ENCODE results near the gene PLXNC1.

Gene PLXNC1

GRCh38 chr12:94147991-94148738, at the start of gene PLXNC1:
TSS of gene PLXNC1 (plus strand) at chr12:94148577. CDS start at chr12:94148972, 395 bp downstream.
- peak; percentile 79 for DNase-seq

GRCh38 chr12:94099191-94099590, 49.2 kb upstream of the PLXNC1 start:
- DNase-seq, result no peak

GRCh38 chr12:94099632-94100031, 48.7 kb upstream of the PLXNC1 start:
- peak; percentile 38 for DNase-seq

- peak; percentile 45 for DNase-seq
These were observed 48.2 kb upstream of the PLXNC1 start for GRCh38 chr12:94100211-94100627.

- DNase-seq, result peak; percentile 77
These were observed 47.2 kb upstream of the PLXNC1 start for GRCh38 chr12:94100990-94101737.

- DNase-seq, result peak; percentile 98
These were observed 46.4 kb upstream of the PLXNC1 start for GRCh38 chr12:94101738-94102660.

- DNase-seq, result no peak
These were observed 44.4 kb upstream of the PLXNC1 start for GRCh38 chr12:94103986-94104385.

GRCh38 chr12:94107910-94108309, 40.5 kb upstream of the PLXNC1 start:
- no peak for DNase-seq

- peak; percentile 19 for DNase-seq
These were observed 39.2 kb upstream of the PLXNC1 start for GRCh38 chr12:94109160-94109559.

GRCh38 chr12:94110258-94110657, 38.1 kb upstream of the PLXNC1 start:
- no peak for DNase-seq

- no peak for DNase-seq
These were observed 37.1 kb upstream of the PLXNC1 start for GRCh38 chr12:94111302-94111701.

GRCh38 chr12:94112121-94112520, 36.3 kb upstream of the PLXNC1 start:
- DNase-seq, result peak; percentile 21

GRCh38 chr12:94114166-94114565, 34.2 kb upstream of the PLXNC1 start:
- no peak for DNase-seq

GRCh38 chr12:94116191-94116590, 32.2 kb upstream of the PLXNC1 start:
- no peak for DNase-seq

GRCh38 chr12:94121886-94122285, 26.5 kb upstream of the PLXNC1 start:
- no peak for DNase-seq

- no peak for DNase-seq
These were observed 25.8 kb upstream of the PLXNC1 start for GRCh38 chr12:94122591-94122990.

GRCh38 chr12:94123127-94123526, 25.2 kb upstream of the PLXNC1 start:
- DNase-seq, result peak; percentile 40

- peak; percentile 36 for DNase-seq
These were observed 22.3 kb upstream of the PLXNC1 start for GRCh38 chr12:94126067-94126466.

- peak; percentile 70 for DNase-seq
These were observed 20.9 kb upstream of the PLXNC1 start for GRCh38 chr12:94127239-94128131.

GRCh38 chr12:94128280-94128679, 20.1 kb upstream of the PLXNC1 start:
- peak; percentile 16 for DNase-seq

GRCh38 chr12:94133964-94134795, 14.2 kb upstream of the PLXNC1 start:
- DNase-seq, result peak; percentile 90
